Measurements from ENCODE around the gene TLE6.

DNA sequence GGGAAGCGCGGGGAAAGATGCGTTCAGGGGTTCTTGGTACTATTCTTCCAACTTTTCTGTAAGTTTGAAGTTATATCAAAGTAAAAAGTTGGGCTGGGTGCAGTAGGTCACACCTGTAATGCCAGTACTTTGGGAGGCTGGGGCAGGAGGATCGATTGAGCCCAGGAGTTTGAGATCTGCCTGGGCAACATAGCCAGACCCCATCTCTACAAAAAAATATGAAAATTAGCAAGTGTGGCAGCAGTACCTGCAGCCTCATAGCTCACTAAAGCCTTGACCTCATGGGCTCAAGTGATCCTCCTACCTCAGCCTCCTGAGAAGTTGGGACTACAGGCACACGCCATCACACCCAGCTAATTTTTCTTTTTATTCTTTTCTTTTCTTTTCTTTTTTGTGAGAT is 20.2 kb upstream of the TLE6 start:
- TF ChIP-seq CTCF (IDR thresholded peaks at IDR 0.05) (no peak), POLR2A (IDR thresholded peaks at IDR 0.05) (no peak)

All from lower leg skin (tissue), 3 donors.